ENCODE results near the gene FSTL4. TPM values are rescaled to one million over a fixed set of nuclear protein-coding genes. Genes with fewer than 3 reads are reported as not detected.

The FSTL4 gene
- polyA plus RNA-seq, 3 donors = not detected

- no peaks in the 10 kb centered on the region for H3K36me3 Mint-ChIP-seq
- H3K4me3 Mint-ChIP-seq = no peak overlapping the region
- no peak overlapping the region for H3K4me3 ChIP-seq (replicated peaks in 1 of 3; ENCODE audit: low read depth in 2 of 3, low read length in 3 of 3)
- H3K4me2 ChIP-seq (replicated peaks; ENCODE audit: extremely low read depth, low read length, poor library complexity, severe bottlenecking) = no peak overlapping the region
- TF ChIP-seq CTCF (IDR thresholded peaks at IDR 0.05) = no peak
- no peak overlapping the region for H3K9ac ChIP-seq (ENCODE audit: insufficient read depth, low read length, poor library complexity, severe bottlenecking)
- H3K27me3 ChIP-seq (ENCODE audit: control insufficient read depth in 2 of 2, insufficient read depth in 2 of 2, low read length in 2 of 2) = peaks cover 2 to 6% of the 10 kb centered on the region in 2 donors
- peaks cover 0 to 3% (median 0%) of the 10 kb centered on the region in 7 donors for H3K9me3 Mint-ChIP-seq
- no peak overlapping the region for H2AFZ ChIP-seq (ENCODE audit: insufficient read depth, low read depth, low read length, poor library complexity, severe bottlenecking)
- H3K36me3 ChIP-seq (replicated peaks in 1 of 2; ENCODE audit: control insufficient read depth in 1 of 2, insufficient read depth in 2 of 2, low read length in 2 of 2) = no peaks in the 10 kb centered on the region
- intact Hi-C loops (cut with micrococcal nuclease) = loop anchor here in 1 of 2 donors (10.0 kb wide), 1 partner anchor 99 kb away; no protein-coding TSS in a partner anchor
- peaks cover 5 to 25% (median 10%) of the 10 kb centered on the region in 3 donors for H3K27me3 Mint-ChIP-seq (ENCODE audit: low read depth in 3 of 3)
- peaks cover 0 to 4% of the 10 kb centered on the region in 2 donors for H3K4me1 ChIP-seq (ENCODE audit: control insufficient read depth in 1 of 2, insufficient read depth in 2 of 2, low read length in 2 of 2)
- no peak overlapping the region for H3K27ac ChIP-seq (ENCODE audit: low read depth in 1 of 2, low read length in 2 of 2)
- peak overlapping the region in 1 of 7 donors; percentile 3 for H3K27ac Mint-ChIP-seq
- no peaks in the 10 kb centered on the region for H3K9me3 ChIP-seq (replicated peaks in 1 of 2; ENCODE audit: control insufficient read depth in 1 of 2, insufficient read depth in 1 of 2, low read length in 2 of 2)
- no peak for DNase-seq
- no peaks in the 10 kb centered on the region for H4K20me1 ChIP-seq (ENCODE audit: insufficient read depth, low read length)
- peaks cover 8% of the 10 kb centered on the region for H3K4me1 Mint-ChIP-seq
- WGBS (ENCODE audit: insufficient coverage) = 96% methylated on average over 12 of the region's 12 CpGs
- H3K79me2 ChIP-seq (ENCODE audit: insufficient read depth, low read length) = no peaks in the 10 kb centered on the region
Observed at GRCh38 chr5:133523961-133524586, 88.3 kb downstream of the FSTL4 start.

- no peaks in the 10 kb centered on the region for H3K36me3 ChIP-seq (replicated peaks in 1 of 2; ENCODE audit: control insufficient read depth in 1 of 2, insufficient read depth in 2 of 2, low read length in 2 of 2)
- H3K79me2 ChIP-seq (ENCODE audit: insufficient read depth, low read length) = no peaks in the 10 kb centered on the region
- H2AFZ ChIP-seq (ENCODE audit: insufficient read depth, low read depth, low read length, poor library complexity, severe bottlenecking) = no peak overlapping the region
- H3K9ac ChIP-seq (ENCODE audit: insufficient read depth, low read length, poor library complexity, severe bottlenecking) = no peak overlapping the region
- no peak overlapping the region for H3K4me2 ChIP-seq (replicated peaks; ENCODE audit: extremely low read depth, low read length, poor library complexity, severe bottlenecking)
- no peaks in the 10 kb centered on the region for H4K20me1 ChIP-seq (ENCODE audit: insufficient read depth, low read length)
- H3K9me3 ChIP-seq (replicated peaks in 1 of 2; ENCODE audit: control insufficient read depth in 1 of 2, insufficient read depth in 1 of 2, low read length in 2 of 2) = no peaks in the 10 kb centered on the region
- H3K27ac ChIP-seq (ENCODE audit: low read depth in 1 of 2, low read length in 2 of 2) = no peak overlapping the region
- H3K4me3 ChIP-seq (replicated peaks in 1 of 3; ENCODE audit: low read depth in 2 of 3, low read length in 3 of 3) = no peak overlapping the region
- peaks cover 0 to 3% (median 0%) of the 10 kb centered on the region in 7 donors for H3K9me3 Mint-ChIP-seq
- intact Hi-C loops (cut with micrococcal nuclease) = loop anchor here in 1 of 2 donors (10.0 kb wide), 1 partner anchor 98 kb away; no protein-coding TSS in a partner anchor
- H3K27me3 Mint-ChIP-seq (ENCODE audit: low read depth in 3 of 3) = peaks cover 5 to 28% (median 10%) of the 10 kb centered on the region in 3 donors
- peaks cover 2 to 6% of the 10 kb centered on the region in 2 donors for H3K27me3 ChIP-seq (ENCODE audit: control insufficient read depth in 2 of 2, insufficient read depth in 2 of 2, low read length in 2 of 2)
- H3K36me3 Mint-ChIP-seq = no peaks in the 10 kb centered on the region
- H3K4me1 Mint-ChIP-seq = peaks cover 8% of the 10 kb centered on the region
- H3K4me1 ChIP-seq (ENCODE audit: control insufficient read depth in 1 of 2, insufficient read depth in 2 of 2, low read length in 2 of 2) = peaks cover 0 to 4% of the 10 kb centered on the region in 2 donors
- no peak overlapping the region for H3K4me3 Mint-ChIP-seq
- H3K27ac Mint-ChIP-seq = peak overlapping the region in 1 of 7 donors; percentile 45
- no peak for DNase-seq
- WGBS (ENCODE audit: insufficient coverage) = 94% methylated on average over 4 of the region's 9 CpGs
- no peak for TF ChIP-seq CTCF (IDR thresholded peaks at IDR 0.05)
Observed at GRCh38 chr5:133523013-133523658, 89.2 kb downstream of the FSTL4 start.

All from CD14-positive monocyte (primary cell).